CD14-positive monocyte (primary cell): ENCODE data around the gene SSPN. TPM values are rescaled to one million over a fixed set of nuclear protein-coding genes. Genes with fewer than 3 reads are reported as not detected.

Experiments
- DNase-seq, 3 donors: peaks; one replicate each; pipeline ENCODE4 v3.0.0-alpha.2; 2011 to 2022
- H2AFZ ChIP-seq: 2 replicates; pipeline ENCODE4 v1.6.0; 2012; ENCODE audit warnings: mild to moderate bottlenecking, low read depth, low read length, inconsistent platforms; ENCODE audit not compliant: insufficient read depth, poor library complexity, severe bottlenecking
- H3K27ac ChIP-seq, 2 donors: 1 replicate in 1 of 2; 2 replicates in 1 of 2; pipeline ENCODE4 v1.5.1; 2012 to 2013; ENCODE audit warnings: low read length in 2 of 2, control low read depth in 1 of 2, inconsistent platforms in 1 of 2, low read depth in 1 of 2, mild to moderate bottlenecking in 1 of 2
- H3K27me3 ChIP-seq, 2 donors: one replicate each; pipeline versions ENCODE4 v1.6.0 to v1.6.1; 2011 to 2013; ENCODE audit warnings: low read length in 2 of 2; ENCODE audit not compliant: control insufficient read depth in 2 of 2, insufficient read depth in 2 of 2
- H3K36me3 ChIP-seq, 2 donors: replicated peaks in 1 of 2; 1 replicate in 1 of 2; 2 replicates in 1 of 2; pipeline versions ENCODE4 v1.5.1 to v1.6.1; 2012 to 2013; ENCODE audit warnings: low read length in 2 of 2, control low read depth in 1 of 2, inconsistent platforms in 1 of 2, mild to moderate bottlenecking in 1 of 2; ENCODE audit not compliant: insufficient read depth in 2 of 2, control insufficient read depth in 1 of 2
- H3K4me1 ChIP-seq, 2 donors: 1 replicate in 1 of 2; 2 replicates in 1 of 2; pipeline versions ENCODE4 v1.5.1 to v1.6.1; 2012 to 2013; ENCODE audit warnings: low read length in 2 of 2, control low read depth in 1 of 2, inconsistent platforms in 1 of 2, mild to moderate bottlenecking in 1 of 2, moderate library complexity in 1 of 2; ENCODE audit not compliant: insufficient read depth in 2 of 2, control insufficient read depth in 1 of 2
- H3K4me2 ChIP-seq: replicated peaks from 2 replicates; pipeline ENCODE3; 2012; ENCODE audit warnings: low read length, moderate library complexity, mild to moderate bottlenecking; ENCODE audit not compliant: poor library complexity, severe bottlenecking; ENCODE audit errors: extremely low read depth
- H3K4me3 ChIP-seq, 3 experiments: fragments of 200-600 bp in 1 of 3; sonication (generic) in 1 of 3; replicated peaks in 1 of 3; 1 replicate in 2 of 3; 2 replicates in 1 of 3; pipeline ENCODE4 v1.5.1; 2011 to 2013; ENCODE audit warnings: low read length in 3 of 3, mild to moderate bottlenecking in 3 of 3, control low read depth in 2 of 3, low read depth in 2 of 3, inconsistent platforms in 1 of 3, moderate library complexity in 1 of 3
- H3K79me2 ChIP-seq: 2 replicates; pipeline ENCODE4 v1.6.0; 2012; ENCODE audit warnings: mild to moderate bottlenecking, control low read depth, inconsistent platforms, low read length, moderate library complexity; ENCODE audit not compliant: insufficient read depth
- H3K9ac ChIP-seq: 2 replicates; pipeline ENCODE4 v1.6.0; 2017; ENCODE audit warnings: low read length, mild to moderate bottlenecking; ENCODE audit not compliant: insufficient read depth, poor library complexity, severe bottlenecking
- H3K9me3 ChIP-seq, 2 donors: replicated peaks in 1 of 2; 1 replicate in 1 of 2; 2 replicates in 1 of 2; pipeline versions ENCODE4 v1.5.1 to v1.6.1; 2012 to 2013; ENCODE audit warnings: low read length in 2 of 2, control low read depth in 1 of 2; ENCODE audit not compliant: control insufficient read depth in 1 of 2, insufficient read depth in 1 of 2
- H4K20me1 ChIP-seq: 2 replicates; pipeline ENCODE4 v1.6.0; 2012; ENCODE audit warnings: mild to moderate bottlenecking, low read length, control low read depth, moderate library complexity; ENCODE audit not compliant: insufficient read depth
- H3K27ac Mint-ChIP-seq, 7 donors: one replicate each; pipeline ENCODE4 v1.8.0; 2020; ENCODE audit warnings: mild to moderate bottlenecking in 7 of 7, mixed read lengths in 7 of 7, moderate library complexity in 6 of 7, inconsistent platforms in 2 of 7
- H3K27me3 Mint-ChIP-seq, 3 donors: one replicate each; pipeline ENCODE4 v1.8.0; 2021 to 2022; ENCODE audit warnings: low read depth in 3 of 3, mild to moderate bottlenecking in 3 of 3, mixed read lengths in 3 of 3, moderate library complexity in 3 of 3, inconsistent platforms in 1 of 3
- H3K36me3 Mint-ChIP-seq, 2 donors: one replicate each; pipeline ENCODE4 v1.8.0; 2020; ENCODE audit warnings: mixed read lengths in 2 of 2, inconsistent platforms in 1 of 2, mild to moderate bottlenecking in 1 of 2
- H3K4me1 Mint-ChIP-seq: one replicate; pipeline ENCODE4 v1.8.0; 2020; ENCODE audit warnings: mild to moderate bottlenecking, mixed read lengths
- H3K4me3 Mint-ChIP-seq, 2 donors: one replicate each; pipeline ENCODE4 v1.8.0; 2020; ENCODE audit warnings: mild to moderate bottlenecking in 2 of 2, mixed read lengths in 2 of 2, moderate library complexity in 1 of 2
- H3K9me3 Mint-ChIP-seq, 7 donors: one replicate each; pipeline ENCODE4 v1.8.0; 2020 to 2022; ENCODE audit warnings: mixed read lengths in 7 of 7, mild to moderate bottlenecking in 6 of 7, moderate library complexity in 6 of 7, inconsistent platforms in 2 of 7
- WGBS: methylation state at CpG from one replicate; pipeline ENCODE4 v1.1.5; 2013; ENCODE audit warnings: missing lambda C conversion rate; ENCODE audit not compliant: insufficient coverage; 5-methylcytosine and 5-hydroxymethylcytosine counted together
- intact Hi-C, 2 donors: fragments of 100-400 bp; cut with micrococcal nuclease; formaldehyde crosslinking; loops; one replicate each; pipeline versions ENCODE4 v1.15.0 to v1.15.1; 2023
- polyA plus RNA-seq, 3 donors: library from polyadenylated mRNA; depleted of rRNA in 1 of 3; unstranded in 2 of 3; stranded (reverse) in 1 of 3; fragments of 300-500 nt in 2 of 3; fragments of >200 nt in 1 of 3; fragmentation: Illumina TruSeq in 2 of 3; gene quantifications; 1 replicate in 2 of 3; 2 replicates in 1 of 3; pipeline ENCODE4 v1.2.3, GENCODE V29; 2012 to 2021
- TF ChIP-seq, protein P1 (sequence below): fragments of 200-600 bp; IDR thresholded peaks from one replicate; pipeline ENCODE4 v1.8.0; 2022; ENCODE audit warnings: antibody characterized with exemption, mild to moderate bottlenecking

The SSPN gene
- polyA plus RNA-seq, 3 donors = 0.15 TPM; not detected in 2

DNA sequence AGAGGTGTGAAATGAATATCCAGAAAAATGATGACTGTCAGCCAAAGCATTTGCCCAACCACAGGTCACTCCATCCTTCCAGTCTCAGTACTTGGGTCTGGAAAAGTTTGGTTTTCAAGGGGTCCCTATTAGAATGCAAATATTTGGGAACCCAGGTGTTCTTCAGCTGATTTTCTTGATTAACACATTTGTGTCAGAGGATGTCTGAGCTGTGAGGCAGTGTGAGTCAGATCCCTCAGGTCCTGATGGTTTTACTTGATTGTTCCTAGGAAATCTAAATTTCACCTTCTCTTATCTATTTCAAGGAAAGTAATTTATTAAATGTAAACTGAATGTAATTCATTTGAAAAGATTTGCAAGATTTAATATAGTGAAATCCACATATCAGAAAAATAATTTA is 71.5 kb downstream of the SSPN start:
- Histone ChIP-seq H2AFZ (no peak overlapping the region), H3K4me1 (no peaks in the 10 kb centered on the region), H3K79me2 (no peaks in the 10 kb centered on the region), H3K27ac (no peak overlapping the region), H3K9me3 (no peaks in the 10 kb centered on the region), H4K20me1 (no peaks in the 10 kb centered on the region), H3K36me3 (no peaks in the 10 kb centered on the region), H3K4me3 (no peak overlapping the region), H3K27me3 (no peaks in the 10 kb centered on the region), H3K4me2 (no peak overlapping the region), H3K9ac (no peak overlapping the region)
- TF ChIP-seq, protein P1, sequence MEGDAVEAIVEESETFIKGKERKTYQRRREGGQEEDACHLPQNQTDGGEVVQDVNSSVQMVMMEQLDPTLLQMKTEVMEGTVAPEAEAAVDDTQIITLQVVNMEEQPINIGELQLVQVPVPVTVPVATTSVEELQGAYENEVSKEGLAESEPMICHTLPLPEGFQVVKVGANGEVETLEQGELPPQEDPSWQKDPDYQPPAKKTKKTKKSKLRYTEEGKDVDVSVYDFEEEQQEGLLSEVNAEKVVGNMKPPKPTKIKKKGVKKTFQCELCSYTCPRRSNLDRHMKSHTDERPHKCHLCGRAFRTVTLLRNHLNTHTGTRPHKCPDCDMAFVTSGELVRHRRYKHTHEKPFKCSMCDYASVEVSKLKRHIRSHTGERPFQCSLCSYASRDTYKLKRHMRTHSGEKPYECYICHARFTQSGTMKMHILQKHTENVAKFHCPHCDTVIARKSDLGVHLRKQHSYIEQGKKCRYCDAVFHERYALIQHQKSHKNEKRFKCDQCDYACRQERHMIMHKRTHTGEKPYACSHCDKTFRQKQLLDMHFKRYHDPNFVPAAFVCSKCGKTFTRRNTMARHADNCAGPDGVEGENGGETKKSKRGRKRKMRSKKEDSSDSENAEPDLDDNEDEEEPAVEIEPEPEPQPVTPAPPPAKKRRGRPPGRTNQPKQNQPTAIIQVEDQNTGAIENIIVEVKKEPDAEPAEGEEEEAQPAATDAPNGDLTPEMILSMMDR = no peak
- Mint-ChIP-seq H3K9me3 (peaks cover 0 to 1% (median 0%) of the 10 kb centered on the region in 7 donors), H3K4me1 (peaks cover 1% of the 10 kb centered on the region), H3K27me3 (peaks cover 0 to 2% (median 0%) of the 10 kb centered on the region in 3 donors), H3K27ac (no peak overlapping the region), H3K4me3 (no peak overlapping the region), H3K36me3 (no peaks in the 10 kb centered on the region)
- intact Hi-C loops = no loop called here
- no peak for DNase-seq

DNA sequence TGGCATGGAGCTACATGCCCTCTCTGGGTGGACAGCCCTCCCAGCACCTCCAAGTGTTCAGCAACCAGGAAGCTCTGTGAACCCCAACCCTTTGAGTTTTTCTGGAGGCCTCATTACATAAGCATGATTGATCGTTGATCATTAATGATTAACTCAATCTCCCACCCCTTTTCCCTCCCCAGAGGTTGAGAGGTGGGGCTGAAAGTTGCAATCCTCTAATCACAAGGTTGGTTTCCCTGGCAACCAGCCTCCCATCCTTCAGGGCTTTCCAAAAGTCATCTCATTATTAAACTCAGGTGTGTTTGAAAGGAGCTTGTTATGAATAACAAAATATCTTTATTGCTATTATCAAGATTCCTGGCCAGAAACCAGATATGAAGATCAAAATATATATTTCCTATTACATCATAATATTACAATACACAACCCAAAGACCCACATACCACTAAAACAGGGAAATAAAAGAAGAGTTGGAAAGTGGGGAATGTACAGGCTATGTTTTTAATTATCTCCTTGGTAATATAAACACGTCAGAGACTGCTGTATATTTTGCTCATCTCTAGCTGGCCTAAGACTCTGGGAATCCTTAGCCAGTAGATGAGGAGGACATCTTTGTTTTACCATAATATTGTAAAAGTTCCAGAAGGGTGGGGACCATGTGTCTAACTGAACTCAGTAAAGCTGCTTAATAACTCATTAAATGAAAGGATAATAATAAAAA is 73.6 kb downstream of the SSPN start:
- no peak for DNase-seq
- H3K4me1 Mint-ChIP-seq = peaks cover 9% of the 10 kb centered on the region
- Histone ChIP-seq H3K27ac (no peak overlapping the region), H3K9me3 (no peaks in the 10 kb centered on the region), H3K79me2 (no peaks in the 10 kb centered on the region), H3K27me3 (no peaks in the 10 kb centered on the region), H3K36me3 (no peaks in the 10 kb centered on the region), H3K4me2 (no peak overlapping the region), H3K9ac (no peak overlapping the region), H3K4me3 (no peak overlapping the region), H2AFZ (no peak overlapping the region), H3K4me1 (peaks cover 5% of the 10 kb centered on the region in 2 donors), H4K20me1 (no peaks in the 10 kb centered on the region)
- intact Hi-C loops = no loop called here
- no peaks in the 10 kb centered on the region for H3K27me3 Mint-ChIP-seq
- no peak overlapping the region for H3K27ac Mint-ChIP-seq
- H3K36me3 Mint-ChIP-seq = no peaks in the 10 kb centered on the region
- TF ChIP-seq, protein P1 = no peak
- peaks cover 0 to 2% (median 0%) of the 10 kb centered on the region in 7 donors for H3K9me3 Mint-ChIP-seq
- no peak overlapping the region for H3K4me3 Mint-ChIP-seq
- WGBS = no CpG with 5 or more reads among the region's 2 CpGs
